ENCODE data around the gene OPTN.
A peak's percentile ranks its signal among the peaks of the same experiment; 100 is the strongest.
"Not testable (repeated sequence)": the region's sequence is repeated elsewhere in the genome, so short reads cannot be mapped to it uniquely, and the experiment has no call there.

Gene OPTN

DNA sequence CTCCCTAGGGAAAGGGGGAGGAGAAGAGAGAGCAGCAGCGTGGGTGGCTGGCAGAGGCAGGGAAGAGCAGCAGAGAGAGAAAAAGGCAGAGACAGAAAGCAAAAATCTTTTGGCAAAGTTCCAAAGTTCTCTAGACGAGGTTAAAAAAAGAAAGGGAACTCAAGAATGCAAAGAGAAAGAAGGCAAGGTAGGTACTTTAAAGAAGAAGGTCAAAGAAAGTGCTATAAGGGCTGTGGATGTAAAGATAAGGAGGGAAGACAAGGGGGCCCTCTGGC is 20.2 kb upstream of the OPTN start:
- TF ChIP-seq CTCF (IDR thresholded peaks at IDR 0.05; ENCODE audit: poor library complexity, severe bottlenecking) = no peak
- Histone ChIP-seq H3K36me3 (ENCODE audit: low read depth) (no peaks in the 10 kb centered on the region), H3K9me3 (ENCODE audit: severe bottlenecking) (peaks cover 12% of the 10 kb centered on the region), H3K27me3 (ENCODE audit: insufficient read depth, poor library complexity, severe bottlenecking) (no peaks in the 10 kb centered on the region), H3K4me1 (ENCODE audit: insufficient read depth, poor library complexity, severe bottlenecking) (no peaks in the 10 kb centered on the region), H3K4me3 (ENCODE audit: severe bottlenecking) (no peak overlapping the region), H3K27ac (ENCODE audit: poor library complexity, severe bottlenecking) (no peak overlapping the region)
- no peak for DNase-seq (ENCODE audit: low spot score)
- ATAC-seq (ENCODE audit: low read depth) = no peak

- no peak for TF ChIP-seq CTCF (IDR thresholded peaks at IDR 0.05; ENCODE audit: poor library complexity, severe bottlenecking)
These were observed 19.3 kb upstream of the OPTN start for GRCh38 chr10:13080643-13081042.

GRCh38 chr10:13083700-13084099 is 16.3 kb upstream of the OPTN start:
- not testable (repeated sequence) for H3K4me3 ChIP-seq (ENCODE audit: severe bottlenecking); H3K4me1 ChIP-seq (ENCODE audit: insufficient read depth, poor library complexity, severe bottlenecking); H3K27ac ChIP-seq (ENCODE audit: poor library complexity, severe bottlenecking); H3K27me3 ChIP-seq (ENCODE audit: insufficient read depth, poor library complexity, severe bottlenecking); H3K36me3 ChIP-seq (ENCODE audit: low read depth); ATAC-seq (ENCODE audit: low read depth); DNase-seq (ENCODE audit: low spot score)
- peaks cover 14% of the 10 kb centered on the region for H3K9me3 ChIP-seq (ENCODE audit: severe bottlenecking)

More at GRCh38 chr10:13080643-13081042, 19.3 kb upstream of the OPTN start:
- H3K4me3 ChIP-seq (ENCODE audit: severe bottlenecking) = no peak overlapping the region
- H3K4me1 ChIP-seq (ENCODE audit: insufficient read depth, poor library complexity, severe bottlenecking) = no peaks in the 10 kb centered on the region
- ATAC-seq (ENCODE audit: low read depth) (no peak), DNase-seq (ENCODE audit: low spot score) (no peak)
- peaks cover 14% of the 10 kb centered on the region for H3K9me3 ChIP-seq (ENCODE audit: severe bottlenecking)
- no peaks in the 10 kb centered on the region for H3K36me3 ChIP-seq (ENCODE audit: low read depth)
- no peaks in the 10 kb centered on the region for H3K27me3 ChIP-seq (ENCODE audit: insufficient read depth, poor library complexity, severe bottlenecking)
- H3K27ac ChIP-seq (ENCODE audit: poor library complexity, severe bottlenecking) = no peak overlapping the region

- H3K4me1 ChIP-seq (ENCODE audit: insufficient read depth, poor library complexity, severe bottlenecking) = no peaks in the 10 kb centered on the region
- ATAC-seq (ENCODE audit: low read depth) (no peak), DNase-seq (ENCODE audit: low spot score) (no peak)
- no peaks in the 10 kb centered on the region for H3K36me3 ChIP-seq (ENCODE audit: low read depth)
- no peak overlapping the region for H3K27ac ChIP-seq (ENCODE audit: poor library complexity, severe bottlenecking)
- no peak overlapping the region for H3K4me3 ChIP-seq (ENCODE audit: severe bottlenecking)
- H3K9me3 ChIP-seq (ENCODE audit: severe bottlenecking) = peaks cover 14% of the 10 kb centered on the region
- H3K27me3 ChIP-seq (ENCODE audit: insufficient read depth, poor library complexity, severe bottlenecking) = no peaks in the 10 kb centered on the region
- TF ChIP-seq CTCF (IDR thresholded peaks at IDR 0.05; ENCODE audit: poor library complexity, severe bottlenecking) = no peak
These were observed 13.9 kb upstream of the OPTN start for GRCh38 chr10:13086056-13086455.

DNA sequence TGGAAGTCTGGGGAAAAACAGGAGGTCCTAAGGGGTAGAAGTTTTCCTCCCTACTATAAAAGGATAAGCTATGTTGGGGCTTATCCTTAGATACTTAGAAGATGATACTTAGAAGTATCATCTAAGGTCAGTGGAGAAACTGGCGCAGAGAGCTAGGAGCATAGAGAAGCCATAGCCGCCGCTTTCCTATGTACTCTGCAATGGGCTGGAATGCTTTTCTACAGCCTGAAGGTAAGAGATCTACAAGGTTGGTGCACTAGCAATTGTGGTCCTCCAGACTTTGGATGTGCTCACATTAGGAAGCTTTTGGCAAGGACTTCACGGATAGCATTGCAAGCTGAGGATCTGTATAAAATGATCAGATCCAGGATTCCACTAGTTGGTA is 12.4 kb upstream of the OPTN start:
- Histone ChIP-seq H3K4me1 (ENCODE audit: insufficient read depth, poor library complexity, severe bottlenecking) (no peaks in the 10 kb centered on the region), H3K36me3 (ENCODE audit: low read depth) (no peaks in the 10 kb centered on the region), H3K9me3 (ENCODE audit: severe bottlenecking) (peaks cover 14% of the 10 kb centered on the region), H3K27me3 (ENCODE audit: insufficient read depth, poor library complexity, severe bottlenecking) (no peaks in the 10 kb centered on the region), H3K27ac (ENCODE audit: poor library complexity, severe bottlenecking) (peak overlapping the region; percentile 16), H3K4me3 (ENCODE audit: severe bottlenecking) (no peak overlapping the region)
- ATAC-seq (ENCODE audit: low read depth) (no peak), DNase-seq (ENCODE audit: low spot score) (no peak)
- no peak for TF ChIP-seq CTCF (IDR thresholded peaks at IDR 0.05; ENCODE audit: poor library complexity, severe bottlenecking)
